ENCODE data around the gene CLBA1.
"Not testable (repeated sequence)": the region's sequence is repeated elsewhere in the genome, so short reads cannot be mapped to it uniquely, and the experiment has no call there.

The CLBA1 gene

DNA sequence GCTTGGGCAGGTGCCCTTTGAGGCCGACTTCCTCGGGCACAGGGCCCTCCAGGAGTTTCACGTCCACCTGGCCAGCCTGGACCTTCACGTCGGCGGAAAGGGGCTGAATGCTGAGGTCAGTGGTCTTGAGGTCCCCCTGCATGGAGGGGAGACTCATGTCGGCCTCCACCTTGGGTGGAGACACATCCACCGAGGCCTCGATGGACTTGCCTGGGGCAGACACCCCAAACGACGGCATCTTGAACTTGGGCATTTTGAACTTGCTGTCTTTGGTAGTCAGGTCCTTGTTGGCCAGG lies 36.9 kb upstream of the CLBA1 start:
- DNase-seq, result no peak

GRCh38 chr14:104949406-104949955 lies 36.1 kb upstream of the CLBA1 start:
- not testable (repeated sequence) for DNase-seq

DNA sequence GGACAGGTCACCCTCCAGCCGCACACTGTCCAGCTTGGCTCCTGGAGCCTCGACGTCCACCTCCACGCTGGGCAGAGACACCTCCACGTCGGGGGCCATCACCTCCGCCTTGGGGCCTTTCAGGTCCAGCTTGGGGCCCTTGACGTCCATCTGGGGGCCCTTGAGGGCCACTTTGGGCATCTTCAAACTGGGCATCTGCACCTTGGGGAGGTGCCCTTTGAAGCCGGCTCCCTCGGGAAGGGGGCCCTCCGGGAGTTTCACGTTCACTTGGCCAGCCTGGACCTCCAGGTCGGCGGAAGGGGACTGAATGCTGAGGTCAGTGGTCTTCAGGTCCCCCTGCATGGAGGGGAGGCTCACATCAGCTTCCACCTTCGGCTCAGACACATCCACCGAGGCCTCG lies 35.6 kb upstream of the CLBA1 start:
- DNase-seq, result no peak

GRCh38 chr14:104950701-104951100 lies 34.9 kb upstream of the CLBA1 start:
- not testable (repeated sequence) for DNase-seq

- not testable (repeated sequence) for DNase-seq
Observed at GRCh38 chr14:104951863-104952657, 33.5 kb upstream of the CLBA1 start.

DNA sequence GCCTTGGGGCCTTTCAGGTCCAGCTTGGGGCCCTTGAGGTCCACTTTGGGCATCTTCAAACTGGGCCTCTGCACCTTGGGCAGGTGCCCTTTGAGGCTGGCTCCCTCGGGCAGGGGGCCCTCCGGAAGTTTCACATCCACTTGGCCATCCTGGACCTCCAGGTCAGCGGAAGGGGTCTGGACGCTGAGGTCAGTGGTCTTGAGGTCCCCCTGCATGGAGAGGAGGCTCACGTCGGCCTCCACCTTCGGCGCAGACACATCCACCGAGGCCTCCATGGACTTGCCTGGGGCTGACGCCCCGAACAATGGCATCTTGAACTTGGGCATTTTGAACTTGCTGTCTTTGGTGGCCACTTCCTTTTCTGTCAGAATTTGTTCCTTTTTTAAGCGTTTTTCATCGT lies 32.5 kb upstream of the CLBA1 start:
- DNase-seq, result no peak

- no peak for DNase-seq
Observed at GRCh38 chr14:104953896-104954656, 31.5 kb upstream of the CLBA1 start.

GRCh38 chr14:104954746-104955395 lies 30.7 kb upstream of the CLBA1 start:
- no peak for DNase-seq

DNA sequence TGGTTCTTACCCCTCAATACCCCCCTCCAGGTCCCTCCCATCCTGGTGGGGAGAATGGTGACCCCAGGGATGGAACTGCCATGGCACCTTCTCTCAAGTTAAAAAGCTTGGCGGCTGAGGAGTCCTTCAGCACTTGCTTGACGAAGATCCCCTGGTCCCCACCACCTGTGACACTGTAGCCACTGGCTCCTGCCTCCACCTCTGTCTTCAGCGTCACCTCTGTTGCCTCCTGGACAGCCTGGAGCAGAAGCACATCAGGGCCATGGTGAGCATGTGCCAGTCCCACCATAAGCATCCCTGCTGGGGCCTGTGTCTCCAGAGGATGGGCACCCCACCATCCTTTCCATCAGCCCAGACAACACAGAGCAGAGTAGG lies 30.2 kb upstream of the CLBA1 start:
- no peak for DNase-seq

GRCh38 chr14:104956290-104956890 lies 29.2 kb upstream of the CLBA1 start:
- DNase-seq, result no peak

GRCh38 chr14:104957146-104958113 lies 28.2 kb upstream of the CLBA1 start:
- DNase-seq, result no peak

- no peak for DNase-seq
Observed at GRCh38 chr14:104964546-104964945, 21.0 kb upstream of the CLBA1 start.

DNA sequence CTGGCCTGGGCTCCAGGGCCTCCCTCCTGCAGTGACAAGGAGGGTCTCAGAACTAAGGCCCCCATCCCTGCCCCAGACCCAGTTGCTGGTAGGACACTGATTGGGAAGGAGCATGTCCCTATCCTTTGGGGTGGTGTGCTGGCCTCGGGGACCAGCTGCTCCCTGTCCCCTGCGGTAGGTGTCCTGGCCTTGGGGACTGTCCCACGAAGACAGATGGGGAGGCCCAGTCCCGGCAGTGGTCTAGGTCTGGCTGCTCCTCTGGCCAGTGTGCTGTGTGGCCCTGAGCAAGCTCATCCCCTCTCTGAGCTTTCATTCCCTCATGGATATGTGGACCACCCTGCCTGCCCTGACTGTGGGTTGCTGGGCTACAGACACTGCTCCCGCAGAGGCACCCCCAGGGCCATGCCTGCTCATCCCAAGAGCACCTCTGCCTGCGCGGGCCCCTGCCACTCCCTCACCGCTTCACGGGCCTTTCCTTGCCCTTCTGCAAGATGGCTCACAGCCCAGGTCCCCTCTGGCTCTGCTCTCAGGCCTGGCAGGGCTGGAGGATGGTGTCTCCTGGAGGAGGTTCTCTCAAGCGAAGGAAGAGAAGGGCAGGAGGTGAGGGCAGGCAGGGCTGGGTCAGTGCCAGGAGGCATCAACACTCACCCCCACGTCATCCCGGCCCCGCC lies 19.9 kb upstream of the CLBA1 start:
- DNase-seq, result no peak

- DNase-seq, result no peak
Observed at GRCh38 chr14:104966261-104966865, 19.2 kb upstream of the CLBA1 start.

- no peak for DNase-seq
Observed at GRCh38 chr14:104966981-104967385, 18.6 kb upstream of the CLBA1 start.

- no peak for DNase-seq
Observed at GRCh38 chr14:104967386-104968152, 18.0 kb upstream of the CLBA1 start.

DNA sequence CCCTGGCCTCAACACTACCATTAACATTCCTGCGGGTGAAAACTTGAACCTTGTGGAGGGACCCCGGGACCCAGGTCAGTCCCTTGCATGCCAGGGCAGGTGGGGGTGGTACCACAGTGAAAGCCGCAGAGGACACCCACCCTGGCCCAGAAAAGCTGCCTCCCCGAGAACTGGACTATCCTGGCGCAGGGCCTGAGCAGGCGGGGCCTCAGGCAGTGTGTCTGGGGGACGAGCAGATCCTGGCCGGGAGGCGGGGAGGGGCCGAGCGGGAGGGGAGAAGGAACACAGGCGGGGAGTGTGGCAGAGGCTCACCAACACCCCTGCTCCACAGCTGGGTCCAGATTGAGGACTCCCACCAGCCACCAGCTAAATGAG lies 17.4 kb upstream of the CLBA1 start:
- no peak for DNase-seq

DNA sequence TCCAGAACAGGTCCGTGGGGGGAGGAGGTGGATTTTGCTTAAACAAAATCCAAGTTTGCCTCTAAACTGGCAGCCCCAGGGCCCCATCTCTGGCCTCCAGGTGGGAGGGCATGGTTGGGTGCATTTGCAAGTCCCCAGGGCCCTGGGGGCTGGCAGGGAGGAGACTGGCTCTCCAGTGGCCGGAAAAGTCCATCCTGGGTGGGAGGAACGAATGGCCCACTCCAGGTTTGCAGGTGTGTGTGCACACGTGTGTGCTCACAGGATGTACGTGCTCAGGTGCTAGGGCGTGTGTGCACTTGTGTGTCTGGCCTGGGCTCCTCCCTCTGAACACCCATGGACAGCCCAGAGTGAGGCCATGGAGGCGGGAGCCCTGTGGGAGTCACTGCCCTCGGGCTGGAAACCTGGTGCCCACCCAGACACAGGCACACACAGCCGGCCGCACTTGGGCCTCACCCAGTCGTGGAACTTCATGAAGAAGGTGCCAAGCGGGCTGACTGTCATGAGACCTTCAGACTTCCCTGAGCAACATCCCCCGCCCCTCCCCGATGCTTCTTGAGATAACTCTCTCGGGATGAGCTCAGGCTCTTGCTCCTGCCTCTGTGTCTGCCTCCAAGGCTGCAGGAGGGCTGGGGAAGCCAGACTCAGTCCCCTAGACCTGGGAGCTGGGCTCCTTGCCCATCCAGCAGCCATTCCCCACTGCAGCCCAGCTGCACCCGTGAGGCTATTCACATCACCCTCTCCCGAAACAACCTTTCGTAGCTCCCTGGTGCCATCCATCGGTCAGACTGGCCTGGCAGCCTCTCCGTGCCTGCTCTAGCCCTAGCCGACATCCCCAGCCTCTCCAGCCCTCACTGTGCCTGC lies 16.8 kb upstream of the CLBA1 start:
- DNase-seq, result no peak

GRCh38 chr14:104969741-104970230 lies 15.8 kb upstream of the CLBA1 start:
- DNase-seq, result no peak

Data from stimulated activated CD4-positive, alpha-beta T cell treated with anti-CD3 and anti-CD28 coated beads, Interleukin-2, amount 100 ng/mL, for 48 hours (primary cell).